IgD-negative memory B cell (primary cell): ENCODE measurements around the gene RPRD2. TPM values are rescaled to one million over a fixed set of nuclear protein-coding genes. Genes with fewer than 3 reads are reported as not detected.
A peak's percentile ranks its signal among the peaks of the same experiment; 100 is the strongest.

Experiments used
- H3K27ac Mint-ChIP-seq, 3 donors: one replicate each; pipeline ENCODE4 v1.8.0; 2020 to 2022; ENCODE audit warnings: mild to moderate bottlenecking in 3 of 3, mixed read lengths in 3 of 3, moderate library complexity in 1 of 3
- H3K27me3 Mint-ChIP-seq: one replicate; pipeline ENCODE4 v1.8.0; 2021; ENCODE audit warnings: mixed read lengths
- H3K36me3 Mint-ChIP-seq: one replicate; pipeline ENCODE4 v1.8.0; 2020; ENCODE audit warnings: mild to moderate bottlenecking, mixed read lengths
- H3K4me1 Mint-ChIP-seq, 3 donors: one replicate each; pipeline ENCODE4 v1.8.0; 2020 to 2022; ENCODE audit warnings: mixed read lengths in 3 of 3, mild to moderate bottlenecking in 1 of 3
- H3K4me3 Mint-ChIP-seq, 4 donors: one replicate each; pipeline ENCODE4 v1.8.0; 2020 to 2022; ENCODE audit warnings: mild to moderate bottlenecking in 4 of 4, mixed read lengths in 4 of 4, moderate library complexity in 3 of 4
- H3K9me3 Mint-ChIP-seq, 3 donors: one replicate each; pipeline ENCODE4 v1.8.0; 2020 to 2021; ENCODE audit warnings: mixed read lengths in 3 of 3, mild to moderate bottlenecking in 1 of 3
- polyA plus RNA-seq: library from polyadenylated mRNA; unstranded; fragments of 300-500 nt; fragmentation: Illumina TruSeq; gene quantifications from one replicate; pipeline ENCODE4 v1.2.3, GENCODE V29; 2021

The RPRD2 gene
- polyA plus RNA-seq, 1 donor from 2014 or later: 34.1 TPM

- peak within 1 kb of the TSS in 1 of 3 donors; percentile 31 for H3K27ac Mint-ChIP-seq
These were observed 144.2 kb downstream of the RPRD2 start, which contains the start of gene ECM1 for GRCh38 chr1:150507912-150508864. Gene ECM1 (plus strand): TSS chr1:150508109. CDS start chr1:150508210, 101 bp downstream.

GRCh38 chr1:150508982-150509381, 145.0 kb downstream of the RPRD2 start:
- Mint-ChIP-seq H3K9me3 (no peaks in the 10 kb centered on the region), H3K36me3 (peaks cover 7% of the 10 kb centered on the region), H3K4me3 (no peak overlapping the region), H3K4me1 (peaks cover 0 to 2% (median 1%) of the 10 kb centered on the region in 3 donors), H3K27me3 (no peaks in the 10 kb centered on the region), H3K27ac (peak overlapping the region in 1 of 3 donors; percentile 31)

More at GRCh38 chr1:150507912-150508864, 144.2 kb downstream of the RPRD2 start, which contains the start of gene ECM1:
- H3K4me1 Mint-ChIP-seq: peaks cover 0 to 2% (median 1%) of the 10 kb centered on the region in 3 donors
- no peaks in the 10 kb centered on the region for H3K9me3 Mint-ChIP-seq
- peaks cover 7% of the 10 kb centered on the region for H3K36me3 Mint-ChIP-seq
- H3K4me3 Mint-ChIP-seq: no peak within 1 kb of the TSS
- H3K27me3 Mint-ChIP-seq: no peaks in the 10 kb centered on the region

DNA sequence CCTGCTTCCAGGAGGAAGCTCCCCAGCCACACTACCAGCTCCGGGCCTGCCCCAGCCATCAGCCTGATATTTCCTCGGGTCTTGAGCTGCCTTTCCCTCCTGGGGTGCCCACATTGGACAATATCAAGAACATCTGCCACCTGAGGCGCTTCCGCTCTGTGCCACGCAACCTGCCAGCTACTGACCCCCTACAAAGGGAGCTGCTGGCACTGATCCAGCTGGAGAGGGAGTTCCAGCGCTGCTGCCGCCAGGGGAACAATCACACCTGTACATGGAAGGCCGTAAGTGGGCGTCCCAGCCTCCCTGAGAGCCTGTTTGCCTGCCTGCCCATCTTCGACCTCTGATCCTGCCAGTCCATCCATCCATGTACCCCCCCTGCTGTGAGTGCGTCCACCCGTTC, 147.6 kb downstream of the RPRD2 start:
- peaks cover 6 to 10% (median 8%) of the 10 kb centered on the region in 3 donors for H3K4me1 Mint-ChIP-seq
- peak overlapping the region in 1 of 3 donors; percentile 59 for H3K27ac Mint-ChIP-seq
- H3K4me3 Mint-ChIP-seq: peak overlapping the region in 1 of 4 donors; percentile 27
- peaks cover 2% of the 10 kb centered on the region for H3K36me3 Mint-ChIP-seq
- no peaks in the 10 kb centered on the region for H3K27me3 Mint-ChIP-seq
- no peaks in the 10 kb centered on the region for H3K9me3 Mint-ChIP-seq

- Mint-ChIP-seq H3K27ac (peak overlapping the region; percentile 16 to 59 (median 23)), H3K4me3 (peak overlapping the region in 2 of 4 donors; percentile 27 to 87), H3K36me3 (peaks cover 2% of the 10 kb centered on the region), H3K4me1 (peaks cover 11 to 16% (median 12%) of the 10 kb centered on the region in 3 donors), H3K9me3 (no peaks in the 10 kb centered on the region), H3K27me3 (no peaks in the 10 kb centered on the region)
These were observed 148.2 kb downstream of the RPRD2 start for GRCh38 chr1:150511985-150512660.

DNA sequence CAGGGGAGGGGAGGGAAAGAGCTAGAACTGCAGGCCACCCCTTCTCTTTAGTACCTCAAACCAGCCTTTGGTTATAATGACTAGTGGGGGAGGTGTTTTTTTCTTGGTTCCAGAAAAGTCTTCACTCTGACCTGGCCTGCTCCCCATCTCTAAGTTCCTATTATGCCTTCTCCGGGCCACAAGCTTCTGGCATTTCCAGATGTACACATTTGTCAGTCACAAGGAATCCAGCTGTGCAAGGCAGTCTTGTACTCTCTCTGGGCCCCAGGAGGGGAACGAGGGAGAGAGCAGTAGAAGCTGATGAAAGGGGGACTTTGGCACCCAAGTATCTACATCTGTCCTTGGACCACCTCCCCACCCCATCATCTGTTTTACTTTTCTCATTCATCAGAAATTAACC, 148.9 kb downstream of the RPRD2 start:
- Mint-ChIP-seq H3K27ac (peak overlapping the region in 1 of 3 donors; percentile 16), H3K27me3 (no peaks in the 10 kb centered on the region), H3K4me1 (peaks cover 16 to 23% (median 16%) of the 10 kb centered on the region in 3 donors), H3K9me3 (no peaks in the 10 kb centered on the region), H3K4me3 (peak overlapping the region in 1 of 4 donors; percentile 87), H3K36me3 (peaks cover 2% of the 10 kb centered on the region)

DNA sequence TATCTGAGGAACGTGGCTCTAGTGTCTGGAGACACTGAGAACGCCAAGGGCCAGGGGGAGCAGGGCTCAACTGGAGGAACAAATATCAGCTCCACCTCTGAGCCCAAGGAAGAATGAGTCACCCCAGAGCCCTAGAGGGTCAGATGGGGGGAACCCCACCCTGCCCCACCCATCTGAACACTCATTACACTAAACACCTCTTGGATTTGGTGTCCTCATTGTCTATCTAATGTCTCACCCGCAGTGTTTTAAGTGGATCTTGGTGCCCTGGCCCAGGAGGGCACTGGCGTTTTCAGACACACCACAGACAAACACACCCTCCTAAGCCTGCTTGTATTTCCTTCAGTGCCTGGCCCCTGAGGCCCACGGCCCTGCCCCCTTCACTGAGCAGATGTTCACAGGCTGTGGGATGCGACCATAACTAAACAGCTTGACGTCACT, 149.4 kb downstream of the RPRD2 start:
- H3K9me3 Mint-ChIP-seq: no peaks in the 10 kb centered on the region
- peak overlapping the region in 2 of 4 donors; percentile 75 to 87 for H3K4me3 Mint-ChIP-seq
- H3K36me3 Mint-ChIP-seq: peaks cover 2% of the 10 kb centered on the region
- peak overlapping the region in 2 of 3 donors; percentile 18 to 70 for H3K27ac Mint-ChIP-seq
- H3K27me3 Mint-ChIP-seq: no peaks in the 10 kb centered on the region
- H3K4me1 Mint-ChIP-seq: peaks cover 16 to 24% (median 16%) of the 10 kb centered on the region in 3 donors

- H3K9me3 Mint-ChIP-seq: no peaks in the 10 kb centered on the region
- H3K36me3 Mint-ChIP-seq: peaks cover 2% of the 10 kb centered on the region
- peak overlapping the region in 1 of 3 donors; percentile 38 for H3K27ac Mint-ChIP-seq
- peak overlapping the region; percentile 87 to 96 (median 94) for H3K4me3 Mint-ChIP-seq
- no peaks in the 10 kb centered on the region for H3K27me3 Mint-ChIP-seq
- peaks cover 16 to 24% (median 16%) of the 10 kb centered on the region in 3 donors for H3K4me1 Mint-ChIP-seq
These were observed 150.3 kb downstream of the RPRD2 start for GRCh38 chr1:150514260-150514659.

GRCh38 chr1:150514913-150515327, 151.0 kb downstream of the RPRD2 start:
- Mint-ChIP-seq H3K27ac (peak overlapping the region in 1 of 3 donors; percentile 54), H3K9me3 (no peaks in the 10 kb centered on the region), H3K4me1 (peaks cover 15 to 24% (median 16%) of the 10 kb centered on the region in 3 donors), H3K4me3 (peak overlapping the region; percentile 87 to 96 (median 94)), H3K36me3 (peaks cover 2% of the 10 kb centered on the region), H3K27me3 (no peaks in the 10 kb centered on the region)

GRCh38 chr1:150515328-150516049, 151.5 kb downstream of the RPRD2 start, which contains the start of gene FALEC:
Gene FALEC (plus strand): TSS chr1:150515752.
- Mint-ChIP-seq H3K4me1 (peaks cover 16 to 21% (median 17%) of the 10 kb centered on the region in 3 donors), H3K9me3 (no peaks in the 10 kb centered on the region), H3K36me3 (peaks cover 2% of the 10 kb centered on the region), H3K4me3 (peak within 1 kb of the TSS; percentile 87 to 96 (median 94)), H3K27me3 (no peaks in the 10 kb centered on the region), H3K27ac (peak within 1 kb of the TSS; percentile 86 to 92 (median 90))

DNA sequence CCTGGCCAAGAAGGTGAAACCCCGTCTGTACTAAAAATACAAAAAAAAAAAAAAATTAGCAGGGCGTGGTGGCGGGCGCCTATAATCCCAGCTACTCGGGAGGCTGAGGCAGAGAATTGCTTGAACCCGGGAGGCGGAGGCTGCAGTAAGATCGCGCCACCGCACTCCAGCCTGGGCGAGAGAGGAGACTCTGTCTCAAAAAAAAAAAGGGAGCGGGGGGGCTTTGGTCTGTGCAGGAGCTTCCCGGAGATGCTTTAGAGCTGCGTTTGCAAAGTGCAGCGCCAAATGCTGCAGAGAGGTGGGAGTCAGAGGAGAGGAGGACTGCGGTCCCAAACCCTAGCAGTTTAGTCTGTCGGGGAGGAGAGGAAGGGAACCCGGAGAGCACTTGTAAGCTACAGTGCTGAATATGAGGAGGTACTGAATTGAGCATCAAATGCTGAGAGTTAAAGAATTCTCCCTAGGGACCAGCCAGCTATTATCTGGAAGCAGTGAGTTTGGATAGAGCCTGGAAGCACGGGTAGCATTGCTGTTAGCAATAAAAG, 152.2 kb downstream of the RPRD2 start:
- H3K9me3 Mint-ChIP-seq: no peaks in the 10 kb centered on the region
- peaks cover 16 to 21% (median 17%) of the 10 kb centered on the region in 3 donors for H3K4me1 Mint-ChIP-seq
- H3K27me3 Mint-ChIP-seq: no peaks in the 10 kb centered on the region
- peak overlapping the region; percentile 72 to 92 (median 90) for H3K27ac Mint-ChIP-seq
- peaks cover 2% of the 10 kb centered on the region for H3K36me3 Mint-ChIP-seq
- peak overlapping the region; percentile 87 to 96 (median 94) for H3K4me3 Mint-ChIP-seq

DNA sequence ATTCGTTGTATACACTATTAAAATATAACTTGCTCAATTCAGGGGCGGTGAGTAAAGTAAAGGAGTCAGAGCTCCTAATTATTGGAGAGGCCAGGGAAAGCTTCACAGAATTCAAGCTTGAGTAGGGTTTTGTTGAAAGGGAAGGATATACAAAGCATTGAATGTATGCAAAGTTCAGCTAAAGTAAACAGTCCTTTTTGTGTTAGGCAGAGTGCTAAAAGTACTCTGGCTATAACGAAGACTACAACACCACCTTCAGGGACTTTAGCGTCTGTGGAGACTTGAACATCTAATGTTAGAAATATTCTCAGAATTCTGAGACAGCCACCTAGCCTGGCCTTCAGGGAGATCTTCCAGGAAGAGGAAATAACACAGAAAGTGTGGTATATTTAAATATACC, 152.7 kb downstream of the RPRD2 start:
- Mint-ChIP-seq H3K9me3 (no peaks in the 10 kb centered on the region), H3K27ac (peak overlapping the region; percentile 72 to 92 (median 90)), H3K36me3 (peaks cover 2% of the 10 kb centered on the region), H3K4me3 (peak overlapping the region; percentile 87 to 96 (median 94)), H3K27me3 (no peaks in the 10 kb centered on the region), H3K4me1 (peaks cover 16 to 21% (median 17%) of the 10 kb centered on the region in 3 donors)

GRCh38 chr1:150521196-150521968, 157.4 kb downstream of the RPRD2 start:
- Mint-ChIP-seq H3K27me3 (no peaks in the 10 kb centered on the region), H3K4me3 (no peak overlapping the region), H3K36me3 (no peaks in the 10 kb centered on the region), H3K27ac (no peak overlapping the region), H3K9me3 (no peaks in the 10 kb centered on the region), H3K4me1 (peaks cover 12 to 15% (median 13%) of the 10 kb centered on the region in 3 donors)

DNA sequence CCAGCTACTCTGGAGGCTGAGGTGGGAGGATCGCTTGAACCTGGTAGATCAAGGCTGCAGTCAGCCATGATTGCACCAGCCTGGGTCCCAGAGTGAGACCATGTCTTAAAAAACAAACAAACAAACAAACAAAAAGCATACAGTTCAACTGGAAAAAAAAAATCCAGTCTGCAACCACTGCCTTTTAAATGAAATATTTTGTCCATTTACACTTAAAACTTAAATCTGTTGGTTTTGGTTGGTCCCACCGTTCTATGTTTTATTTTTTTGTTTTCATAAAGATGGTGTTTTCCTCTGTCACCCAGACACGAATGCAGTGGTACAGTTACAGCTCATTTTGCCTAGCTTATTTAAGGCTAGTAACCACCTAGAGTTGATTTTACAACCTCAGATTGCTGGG, 161.4 kb downstream of the RPRD2 start:
- no peaks in the 10 kb centered on the region for H3K36me3 Mint-ChIP-seq

More for the DNA sequence above, 161.4 kb downstream of the RPRD2 start:
- H3K27me3 Mint-ChIP-seq: no peaks in the 10 kb centered on the region
- H3K9me3 Mint-ChIP-seq: no peaks in the 10 kb centered on the region
- H3K4me3 Mint-ChIP-seq: no peak overlapping the region
- H3K27ac Mint-ChIP-seq: no peak overlapping the region
- H3K4me1 Mint-ChIP-seq: no peaks in the 10 kb centered on the region
